H1 (cell line): ENCODE measurements around the gene IRF7. TPM values are rescaled to one million over a fixed set of nuclear protein-coding genes. Genes with fewer than 3 reads are reported as not detected.

Experiments used
- CHD7 ChIP-seq: fragments of 300-600 bp; sonication (generic); IDR thresholded peaks from 2 replicates; pipeline ENCODE4 v1.7.1; 2012; ENCODE audit warnings: low read length, moderate library complexity, mild to moderate bottlenecking, inconsistent platforms; ENCODE audit not compliant: insufficient replicate concordance
- polyA plus RNA-seq, 7 experiments: library from polyadenylated mRNA; depleted of rRNA in 3 of 7; stranded (reverse) in 5 of 7; unstranded in 2 of 7; fragments of >200 nt in 5 of 7; fragments of 200-250 nt in 2 of 7; gene quantifications; 1 replicate in 5 of 7; 2 replicates in 1 of 7; 4 replicates in 1 of 7; pipeline versions ENCODE4 v1.2.1 to v1.2.3, GENCODE V29; 2011 to 2013; ENCODE audit warnings: missing spikeins in 2 of 7, mixed read lengths in 2 of 7
- total RNA-seq: library from RNA; stranded (reverse); fragmentation: NEBNext Ultra II Directional; extraction: Animal tissue kit (Norgen Biotek cat#: 25700); gene quantifications from 2 replicates; pipeline ENCODE4 v1.2.1, GENCODE V29; 2021

IRF7 gene
- total and polyA plus RNA-seq, 2 of the 8 experiments (the other 6 are each of a cell fraction or from before 2014, with no cell fraction given): 9.1 to 9.6 TPM

- no peak for TF ChIP-seq CHD7
These were observed 48.6 kb downstream of the IRF7 start (continued) for GRCh38 chr11:567011-567628.
